Kidney (tissue), 14 donors: Measurements from ENCODE around the gene SPG21. TPM values are rescaled to one million over a fixed set of nuclear protein-coding genes. Genes with fewer than 3 reads are reported as not detected.

Source experiments
- DNase-seq, 5 donors: peaks; one replicate each; pipeline ENCODE4 v3.0.0-alpha.2; 2013 to 2020
- FAIRE-seq: peaks from 2 replicates; lab custom pipeline; 2012; peaks lifted over from hg19 to GRCh38; lab: Jason Lieb, UNC
- H3K27ac ChIP-seq, 2 donors: one replicate each; pipeline ENCODE4 v1.7.0; 2013; ENCODE audit warnings: low read depth in 2 of 2, low read length in 2 of 2, inconsistent platforms in 1 of 2
- H3K27me3 ChIP-seq: one replicate; pipeline ENCODE4 v1.7.1; 2013; ENCODE audit warnings: low read length, inconsistent platforms; ENCODE audit not compliant: control insufficient read depth, insufficient read depth
- H3K36me3 ChIP-seq, 3 donors: one replicate each; pipeline versions ENCODE4 v1.7.0 to v1.7.1; 2013; ENCODE audit warnings: low read length in 3 of 3, control low read depth in 1 of 3, inconsistent platforms in 1 of 3; ENCODE audit not compliant: insufficient read depth in 3 of 3, control insufficient read depth in 2 of 3
- H3K4me1 ChIP-seq, 3 donors: one replicate each; pipeline versions ENCODE4 v1.7.0 to v1.7.1; 2013; ENCODE audit warnings: low read length in 3 of 3, inconsistent platforms in 1 of 3, low read depth in 1 of 3; ENCODE audit not compliant: control insufficient read depth in 2 of 3, insufficient read depth in 2 of 3
- H3K4me3 ChIP-seq, 3 donors: one replicate each; pipeline versions ENCODE4 v1.7.0 to v1.8.1; 2013; ENCODE audit warnings: low read length in 3 of 3, control low read depth in 1 of 3, inconsistent platforms in 1 of 3
- H3K9ac ChIP-seq, 3 donors: one replicate each; pipeline versions ENCODE4 v1.7.0 to v1.7.1; 2013; ENCODE audit warnings: low read length in 3 of 3, control low read depth in 1 of 3, inconsistent platforms in 1 of 3
- H3K9me3 ChIP-seq, 3 donors: one replicate each; pipeline versions ENCODE4 v1.7.0 to v1.7.1; 2013; ENCODE audit warnings: low read length in 3 of 3, control low read depth in 1 of 3, inconsistent platforms in 1 of 3; ENCODE audit not compliant: control insufficient read depth in 2 of 3, insufficient read depth in 1 of 3
- CTCF ChIP-seq: IDR thresholded peaks from 3 replicates; pipeline ENCODE4 v1.5.1; 2012; ENCODE audit warnings: mild to moderate bottlenecking, moderate library complexity, borderline replicate concordance; ENCODE audit not compliant: insufficient read depth; ENCODE audit errors: extremely low read depth
- intact Hi-C: fragments of 100-400 bp; cut with DNase I; formaldehyde crosslinking; loops from one replicate; pipeline ENCODE4 v1.11.1; 2022
- polyA plus RNA-seq: library from polyadenylated mRNA; stranded (reverse); fragments of 350-450 nt; fragmentation: Illumina TruSeq; extraction: RNeasy Lipid Tissue Mini Kit (QIAGEN cat#74804); gene quantifications from one replicate; pipeline ENCODE4 v1.2.3, GENCODE V29; 2014; ENCODE audit warnings: low read depth, low replicate concordance; ENCODE audit not compliant: insufficient read depth
- total RNA-seq: library from RNA; stranded (reverse); fragmentation: NEBNext Ultra II Directional; extraction: Animal tissue kit (Norgen Biotek cat#: 25700); gene quantifications from one replicate; pipeline ENCODE4 v1.2.1, GENCODE V29; 2021
- donor health status: control.
- donor health status: control.
- donor health status: control.
- donor health status: control.
- donor health status: control.
- donor health status: DM: yes; HTN: yes; CAD: no.
- donor health status: Normal renal cell carcinoma (clear cell type).

SPG21 gene
- total and polyA plus RNA-seq, 2 donors from 2014 or later = 82.8 to 115 TPM

- FAIRE-seq = no peak
- Histone ChIP-seq H3K9me3 (no peaks in the 10 kb centered on the region), H3K27ac (no peak overlapping the region), H3K36me3 (peaks cover 4 to 29% (median 14%) of the 10 kb centered on the region in 3 donors), H3K4me1 (no peaks in the 10 kb centered on the region), H3K4me3 (no peak overlapping the region), H3K9ac (no peak overlapping the region), H3K27me3 (no peaks in the 10 kb centered on the region)
- TF ChIP-seq CTCF = no peak
- intact Hi-C loops = no loop called here
- DNase-seq = peak in 1 of 5 donors; percentile 11
Observed at GRCh38 chr15:64979252-64979710, 10.4 kb downstream of the SPG21 start.

- Histone ChIP-seq H3K9ac (no peak overlapping the region), H3K9me3 (no peaks in the 10 kb centered on the region), H3K27me3 (no peaks in the 10 kb centered on the region), H3K36me3 (peaks cover 4 to 39% (median 22%) of the 10 kb centered on the region in 3 donors), H3K27ac (no peak overlapping the region), H3K4me1 (no peaks in the 10 kb centered on the region), H3K4me3 (no peak overlapping the region)
- DNase-seq (no peak), FAIRE-seq (no peak)
- no peak for TF ChIP-seq CTCF
- intact Hi-C loops = no loop called here
Observed at GRCh38 chr15:64975390-64975789, 14.3 kb downstream of the SPG21 start.

DNA sequence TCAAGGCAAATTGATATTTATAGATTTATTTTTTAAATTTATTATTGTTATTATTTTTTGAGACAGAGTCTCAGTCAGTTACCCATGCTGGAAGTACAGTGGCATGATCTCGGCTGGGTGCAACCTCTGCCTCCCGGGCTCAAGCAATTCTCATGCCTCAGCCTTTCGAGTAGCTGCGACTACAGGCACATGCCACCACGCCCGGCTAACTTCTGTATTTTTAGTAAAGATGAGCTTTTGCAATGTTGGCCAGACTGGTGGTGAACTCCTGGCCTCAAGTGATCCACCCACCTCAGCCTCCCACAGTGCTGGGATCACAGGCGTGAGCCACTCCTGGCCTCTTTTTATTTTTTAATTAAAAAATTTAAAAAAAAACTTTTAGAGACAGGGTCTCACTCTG is 19.0 kb downstream of the SPG21 start:
- H3K36me3 ChIP-seq = peaks cover 5 to 40% (median 19%) of the 10 kb centered on the region in 3 donors
- H3K27me3 ChIP-seq = no peaks in the 10 kb centered on the region
- no peak overlapping the region for H3K27ac ChIP-seq
- no peak for TF ChIP-seq CTCF
- H3K9me3 ChIP-seq = no peaks in the 10 kb centered on the region
- H3K4me1 ChIP-seq = no peaks in the 10 kb centered on the region
- DNase-seq = no peak
- H3K4me3 ChIP-seq = no peak overlapping the region
- intact Hi-C loops = no loop called here
- FAIRE-seq = no peak
- H3K9ac ChIP-seq = no peak overlapping the region

DNA sequence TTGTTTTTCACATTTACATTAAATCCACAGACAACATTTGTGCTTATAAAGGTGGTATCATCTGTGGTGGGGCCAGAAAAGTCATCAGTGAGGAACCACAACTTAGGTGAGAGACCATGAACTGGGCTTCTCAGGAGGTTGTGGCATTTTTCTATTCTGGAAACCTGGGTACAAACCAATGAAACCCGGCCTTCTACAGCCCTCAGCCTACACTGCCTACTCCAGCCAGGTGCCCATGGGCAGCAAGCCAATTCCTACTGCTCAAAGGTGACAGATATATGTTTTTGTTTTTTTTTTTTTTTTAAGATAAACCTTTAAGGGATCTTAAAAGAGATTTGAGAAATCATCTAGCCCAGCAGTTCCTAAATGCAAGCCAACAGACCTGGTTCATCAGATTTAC is 20.3 kb downstream of the SPG21 start:
- DNase-seq = no peak
- Histone ChIP-seq H3K36me3 (peaks cover 5 to 45% (median 26%) of the 10 kb centered on the region in 3 donors), H3K9me3 (no peaks in the 10 kb centered on the region), H3K9ac (no peak overlapping the region), H3K27ac (no peak overlapping the region), H3K27me3 (no peaks in the 10 kb centered on the region), H3K4me3 (no peak overlapping the region), H3K4me1 (no peaks in the 10 kb centered on the region)
- TF ChIP-seq CTCF = no peak
- intact Hi-C loops = no loop called here
- no peak for FAIRE-seq
